H9 (cell line): Measurements from ENCODE around the gene MSH3. TPM values are rescaled to one million over a fixed set of nuclear protein-coding genes. Genes with fewer than 3 reads are reported as not detected.
A peak's percentile ranks its signal among the peaks of the same experiment; 100 is the strongest.

Experiments used
- DNase-seq: peaks from one replicate; pipeline ENCODE4 v3.0.0-alpha.2; 2017
- H2AFZ ChIP-seq: one replicate; pipeline ENCODE4 v1.6.1; 2013; ENCODE audit warnings: mild to moderate bottlenecking, low read length, control low read depth, moderate library complexity
- H2AK5ac ChIP-seq: 2 replicates; pipeline ENCODE4 v1.6.1; 2013; ENCODE audit warnings: low read length, control low read depth, mixed read lengths; ENCODE audit not compliant: insufficient read length
- H2BK120ac ChIP-seq: one replicate; pipeline ENCODE4 v1.6.1; 2013; ENCODE audit warnings: low read depth, mild to moderate bottlenecking, low read length, control low read depth, inconsistent platforms; ENCODE audit not compliant: poor library complexity, severe bottlenecking
- H2BK12ac ChIP-seq: 2 replicates; pipeline ENCODE4 v1.6.1; 2013; ENCODE audit warnings: low read length, control low read depth, mixed read lengths, low read depth; ENCODE audit not compliant: insufficient read length
- H2BK15ac ChIP-seq: 2 replicates; pipeline ENCODE4 v1.6.1; 2013; ENCODE audit warnings: low read depth, low read length, control low read depth
- H2BK20ac ChIP-seq: one replicate; pipeline ENCODE4 v1.6.1; 2013; ENCODE audit warnings: low read depth, mild to moderate bottlenecking, low read length, control low read depth, inconsistent platforms; ENCODE audit not compliant: poor library complexity, severe bottlenecking
- H2BK5ac ChIP-seq: 2 replicates; pipeline ENCODE4 v1.6.1; 2013; ENCODE audit warnings: low read length, control low read depth, mixed read lengths; ENCODE audit not compliant: insufficient read length
- H3K14ac ChIP-seq: 2 replicates; pipeline ENCODE4 v1.6.1; 2013; ENCODE audit warnings: low read length, control low read depth; ENCODE audit not compliant: insufficient read depth
- H3K18ac ChIP-seq: 2 replicates; pipeline ENCODE4 v1.6.1; 2013; ENCODE audit warnings: low read depth, mild to moderate bottlenecking, mixed read lengths, low read length, control low read depth; ENCODE audit not compliant: insufficient read length
- H3K23ac ChIP-seq: 2 replicates; pipeline ENCODE4 v1.6.1; 2013; ENCODE audit warnings: low read length, control low read depth, mixed read lengths, low read depth; ENCODE audit not compliant: insufficient read length
- H3K23me2 ChIP-seq: 2 replicates; pipeline ENCODE4 v1.6.1; 2013; ENCODE audit warnings: low read depth, mild to moderate bottlenecking, mixed read lengths, low read length, control low read depth; ENCODE audit not compliant: insufficient read length, poor library complexity, severe bottlenecking
- H3K27ac ChIP-seq: 2 replicates; pipeline ENCODE4 v1.5.1; 2013; ENCODE audit warnings: low read length, control low read depth, mixed read lengths, low read depth; ENCODE audit not compliant: insufficient read length
- H3K27me3 ChIP-seq: 2 replicates; pipeline ENCODE4 v1.6.1; 2013; ENCODE audit warnings: low read length, control low read depth, inconsistent platforms; ENCODE audit not compliant: insufficient read depth
- H3K4ac ChIP-seq: 2 replicates; pipeline ENCODE4 v1.6.1; 2013; ENCODE audit warnings: low read depth, mild to moderate bottlenecking, control low read depth, inconsistent platforms, low read length, moderate library complexity
- H3K4me1 ChIP-seq: 2 replicates; pipeline ENCODE4 v1.6.1; 2013; ENCODE audit warnings: low read length, control low read depth, inconsistent platforms; ENCODE audit not compliant: insufficient read depth
- H3K4me2 ChIP-seq: 2 replicates; pipeline ENCODE4 v1.6.1; 2013; ENCODE audit warnings: low read length, control low read depth, mixed read lengths; ENCODE audit not compliant: insufficient read length, insufficient read depth
- H3K56ac ChIP-seq: 2 replicates; pipeline ENCODE4 v1.6.1; 2013; ENCODE audit warnings: low read depth, mild to moderate bottlenecking, mixed read lengths, low read length, control low read depth; ENCODE audit not compliant: insufficient read length
- H3K79me1 ChIP-seq: 2 replicates; pipeline ENCODE4 v1.6.1; 2013; ENCODE audit warnings: low read depth, mild to moderate bottlenecking, moderate library complexity, low read length, control low read depth, inconsistent platforms; ENCODE audit not compliant: insufficient read depth, poor library complexity, severe bottlenecking
- H3K79me2 ChIP-seq: 2 replicates; pipeline ENCODE4 v1.6.1; 2013; ENCODE audit warnings: low read length, control low read depth, inconsistent platforms; ENCODE audit not compliant: insufficient read depth
- H3K9ac ChIP-seq: 2 replicates; pipeline ENCODE4 v1.6.1; 2013; ENCODE audit warnings: low read length, control low read depth, mixed read lengths; ENCODE audit not compliant: insufficient read length; ENCODE audit errors: extremely low read depth
- H3K9me3 ChIP-seq: one replicate; pipeline ENCODE4 v1.6.1; 2013; ENCODE audit warnings: low read depth, low read length, inconsistent platforms; ENCODE audit not compliant: control insufficient read depth
- H3T11ph ChIP-seq: one replicate; pipeline ENCODE4 v1.6.1; 2013; ENCODE audit warnings: mild to moderate bottlenecking, low read length, control low read depth, inconsistent platforms
- H4K20me1 ChIP-seq: one replicate; pipeline ENCODE4 v1.6.1; 2013; ENCODE audit not compliant: control insufficient read depth, insufficient read length, insufficient read depth
- H4K5ac ChIP-seq: 2 replicates; pipeline ENCODE4 v1.6.1; 2013; ENCODE audit warnings: low read depth, mild to moderate bottlenecking, mixed read lengths, low read length, control low read depth; ENCODE audit not compliant: insufficient read length
- H4K8ac ChIP-seq: replicated peaks from 2 replicates; pipeline ENCODE4 v1.6.1; 2013; ENCODE audit warnings: low read length, control low read depth, mixed read lengths, low read depth; ENCODE audit not compliant: insufficient read length
- H4K91ac ChIP-seq: 2 replicates; pipeline ENCODE4 v1.6.1; 2013; ENCODE audit warnings: low read depth, mild to moderate bottlenecking, moderate library complexity, mixed read lengths, low read length, control low read depth; ENCODE audit not compliant: insufficient read length
- H3K27ac Mint-ChIP-seq, 3 experiments: 2 replicates in 2 of 3; 3 replicates in 1 of 3; pipeline ENCODE4 v1.8.0; 2020 to 2021; ENCODE audit warnings: mixed read lengths in 3 of 3, mild to moderate bottlenecking in 1 of 3, moderate library complexity in 1 of 3
- H3K27me3 Mint-ChIP-seq: 2 replicates; pipeline ENCODE4 v1.8.0; 2021; ENCODE audit warnings: low read depth, mild to moderate bottlenecking, moderate library complexity, mixed read lengths
- H3K36me3 Mint-ChIP-seq, 3 experiments: 2 replicates in 2 of 3; 3 replicates in 1 of 3; pipeline ENCODE4 v1.8.0; 2020 to 2021; ENCODE audit warnings: low read depth in 3 of 3, mixed read lengths in 3 of 3; ENCODE audit not compliant: insufficient read depth in 1 of 3
- H3K4me1 Mint-ChIP-seq, 2 experiments: 2 replicates each; pipeline ENCODE4 v1.8.0; 2020; ENCODE audit warnings: mixed read lengths in 2 of 2
- H3K4me3 Mint-ChIP-seq, 2 experiments: 2 replicates in 1 of 2; 3 replicates in 1 of 2; pipeline ENCODE4 v1.8.0; 2020 to 2021; ENCODE audit warnings: mild to moderate bottlenecking in 2 of 2, mixed read lengths in 2 of 2, moderate library complexity in 1 of 2
- H3K9me3 Mint-ChIP-seq, 2 experiments: 2 replicates in 1 of 2; 3 replicates in 1 of 2; pipeline ENCODE4 v1.8.0; 2020; ENCODE audit warnings: mild to moderate bottlenecking in 2 of 2, mixed read lengths in 2 of 2, moderate library complexity in 1 of 2
- CTCF ChIP-seq: fragments of 200-600 bp; sonication (generic); conservative IDR thresholded peaks from 3 replicates; pipeline ENCODE4 v1.8.0; 2021; ENCODE audit warnings: antibody characterized with exemption, mild to moderate bottlenecking
- WGBS: extraction: QIAGEN DNeasy Blood & Tissue Kit; methylation state at CpG from one replicate; pipeline ENCODE4 v1.1.7; 2013; ENCODE audit warnings: missing lambda C conversion rate, low lambda C conversion rate, mixed read lengths; ENCODE audit not compliant: insufficient read length; ENCODE audit errors: extremely low coverage; 5-methylcytosine and 5-hydroxymethylcytosine counted together
- total RNA-seq: library from RNA; stranded (reverse); gene quantifications from 2 replicates; pipeline ENCODE4 v1.2.1, GENCODE V29; 2021

MSH3 gene
- total RNA-seq, 1 experiment from 2014 or later: 17.3 TPM

GRCh38 chr5:80739496-80739895, 85.0 kb downstream of the MSH3 start:
- Histone ChIP-seq H4K20me1 (peaks cover 2% of the 10 kb centered on the region), H3K56ac (no peak overlapping the region), H3K18ac (no peak overlapping the region), H3K23ac (no peak overlapping the region), H3K4ac (no peak overlapping the region), H2AFZ (no peak overlapping the region), H3K23me2 (no peaks in the 10 kb centered on the region), H2BK15ac (no peak overlapping the region), H2BK12ac (no peak overlapping the region), H3K79me1 (no peaks in the 10 kb centered on the region), H3K4me2 (no peak overlapping the region), H3K9ac (no peak overlapping the region), H2AK5ac (no peak overlapping the region), H4K91ac (no peak overlapping the region), H2BK120ac (no peak overlapping the region), H2BK5ac (no peak overlapping the region), H4K8ac (no peak overlapping the region), H3K4me1 (no peaks in the 10 kb centered on the region), H3K27me3 (no peaks in the 10 kb centered on the region), H3T11ph (no peak overlapping the region), H3K14ac (no peak overlapping the region), H3K27ac (no peak overlapping the region), H4K5ac (no peak overlapping the region), H2BK20ac (no peak overlapping the region), H3K79me2 (no peaks in the 10 kb centered on the region), H3K9me3 (no peaks in the 10 kb centered on the region)
- Mint-ChIP-seq H3K4me1 (0 out of 4 replicates have a peak, but pooled peaks cover 0 to 4% of the 10 kb centered on the region in 2 experiments), H3K27ac (peak overlapping the region in 1 of 3 experiments; percentile 58; a peak in 1 of 7 replicates), H3K27me3 (no peaks in the 10 kb centered on the region), H3K9me3 (no peaks in the 10 kb centered on the region), H3K36me3 (peaks cover 0 to 15% (median 11%) of the 10 kb centered on the region in 3 experiments; a peak in 5 of 7 replicates), H3K4me3 (no peak overlapping the region)
- no peak for DNase-seq
- no peak for TF ChIP-seq CTCF
- no CpG with 5 or more reads among the region's 4 CpGs for WGBS
